GM19455 (cell line): ENCODE data around the gene CEP164.

ENCODE experiments used
- ATAC-seq: cut with Tn5 transposase; IDR thresholded peaks from one replicate; pipeline ENCODE4 v1.9.1; 2021; ENCODE audit not compliant: unreplicated experiment

The CEP164 gene

GRCh38 chr11:117417856-117418255, 90.2 kb downstream of the CEP164 start:
- no peak for ATAC-seq

GRCh38 chr11:117418737-117419481, 91.3 kb downstream of the CEP164 start:
- no peak for ATAC-seq

- no peak for ATAC-seq
These were observed 92.0 kb downstream of the CEP164 start for GRCh38 chr11:117419482-117420142.

GRCh38 chr11:117420143-117420485, 92.5 kb downstream of the CEP164 start:
- no peak for ATAC-seq

- ATAC-seq: no peak
These were observed 92.9 kb downstream of the CEP164 start for GRCh38 chr11:117420598-117420997.

- no peak for ATAC-seq
These were observed 93.4 kb downstream of the CEP164 start for GRCh38 chr11:117421041-117421440.

- no peak for ATAC-seq
These were observed 93.8 kb downstream of the CEP164 start for GRCh38 chr11:117421476-117421875.

- no peak for ATAC-seq
These were observed 95.5 kb downstream of the CEP164 start for GRCh38 chr11:117423046-117423575.

GRCh38 chr11:117424781-117425180, 97.1 kb downstream of the CEP164 start:
- ATAC-seq: no peak

GRCh38 chr11:117425679-117426296, 98.1 kb downstream of the CEP164 start:
- ATAC-seq: no peak

- no peak for ATAC-seq
These were observed 98.6 kb downstream of the CEP164 start for GRCh38 chr11:117426297-117426685.

GRCh38 chr11:117426941-117427340, 99.3 kb downstream of the CEP164 start:
- ATAC-seq: no peak

GRCh38 chr11:117427356-117427874, 99.8 kb downstream of the CEP164 start:
- ATAC-seq: no peak

- ATAC-seq: no peak
These were observed 100.7 kb downstream of the CEP164 start for GRCh38 chr11:117428186-117428855.

- ATAC-seq: no peak
These were observed 101.2 kb downstream of the CEP164 start for GRCh38 chr11:117428856-117429229.

GRCh38 chr11:117430293-117430955, 102.8 kb downstream of the CEP164 start:
- ATAC-seq: no peak

GRCh38 chr11:117431436-117431835, 103.8 kb downstream of the CEP164 start:
- ATAC-seq: no peak

- no peak for ATAC-seq
These were observed 106.1 kb downstream of the CEP164 start for GRCh38 chr11:117433717-117434116.

- no peak for ATAC-seq
These were observed 106.8 kb downstream of the CEP164 start for GRCh38 chr11:117434481-117434880.

GRCh38 chr11:117435326-117435725, 107.7 kb downstream of the CEP164 start:
- ATAC-seq: no peak
